Measurements from ENCODE around the gene KLK8. TPM values are rescaled to one million over a fixed set of nuclear protein-coding genes. Genes with fewer than 3 reads are reported as not detected.

Gene KLK8
- total RNA-seq, 4 donors from 2014 or later: not detected

- peaks cover 0 to 88% (median 0%) of the 10 kb centered on the region in 4 donors for H3K27me3 ChIP-seq
- intact Hi-C loops (cut with DNase I): no loop called here
- H3K4me3 ChIP-seq: no peak overlapping the region
Measured at GRCh38 chr19:50967929-50968715, 33.3 kb downstream of the KLK8 start.

GRCh38 chr19:50964266-50964665, 37.1 kb downstream of the KLK8 start:
- no peak for DNase-seq (ENCODE audit: extremely low spot score)
- Histone ChIP-seq H3K27me3 (peaks cover 0 to 79% (median 0%) of the 10 kb centered on the region in 4 donors), H3K4me1 (no peaks in the 10 kb centered on the region), H3K27ac (replicated peaks in 1 of 4) (no peak overlapping the region), H3K9me3 (peaks cover 0 to 3% (median 0%) of the 10 kb centered on the region in 4 donors), H3K4me3 (no peak overlapping the region), H3K36me3 (no peaks in the 10 kb centered on the region)
- no peak for TF ChIP-seq POLR2A (IDR thresholded peaks at IDR 0.05; ENCODE audit: low read depth)
- no peak for TF ChIP-seq EP300 (IDR thresholded peaks at IDR 0.05)
- no peak for TF ChIP-seq POLR2AphosphoS5 (IDR thresholded peaks at IDR 0.05)
- TF ChIP-seq CTCF (IDR thresholded peaks at IDR 0.05): no peak
- WGBS: 79% methylated on average over 3 of the region's 3 CpGs
- intact Hi-C loops (cut with DNase I): no loop called here

More at GRCh38 chr19:50967929-50968715, 33.3 kb downstream of the KLK8 start:
- Histone ChIP-seq H3K36me3 (no peaks in the 10 kb centered on the region), H3K4me1 (no peaks in the 10 kb centered on the region), H3K9me3 (peaks cover 0 to 3% (median 0%) of the 10 kb centered on the region in 4 donors), H3K27ac (replicated peaks in 1 of 4) (no peak overlapping the region)
- WGBS: 37% methylated on average over 20 of the region's 20 CpGs
- no peak for DNase-seq (ENCODE audit: extremely low spot score)
- TF ChIP-seq POLR2AphosphoS5 (IDR thresholded peaks at IDR 0.05) (no peak), EP300 (IDR thresholded peaks at IDR 0.05) (no peak), CTCF (IDR thresholded peaks at IDR 0.05) (no peak), POLR2A (IDR thresholded peaks at IDR 0.05; ENCODE audit: low read depth) (no peak)

GRCh38 chr19:50963381-50963780, 38.0 kb downstream of the KLK8 start:
- WGBS: 77% methylated on average over 6 of the region's 6 CpGs
- no peak for DNase-seq (ENCODE audit: extremely low spot score)
- H3K4me3 ChIP-seq: no peak overlapping the region
- H3K27me3 ChIP-seq: peaks cover 0 to 77% (median 0%) of the 10 kb centered on the region in 4 donors
- no peak overlapping the region for H3K27ac ChIP-seq (replicated peaks in 1 of 4)
- TF ChIP-seq CTCF (IDR thresholded peaks at IDR 0.05) (no peak), EP300 (IDR thresholded peaks at IDR 0.05) (no peak), POLR2AphosphoS5 (IDR thresholded peaks at IDR 0.05) (no peak), POLR2A (IDR thresholded peaks at IDR 0.05; ENCODE audit: low read depth) (no peak)
- H3K9me3 ChIP-seq: peaks cover 0 to 3% (median 0%) of the 10 kb centered on the region in 4 donors
- intact Hi-C loops (cut with DNase I): no loop called here
- no peaks in the 10 kb centered on the region for H3K4me1 ChIP-seq
- H3K36me3 ChIP-seq: no peaks in the 10 kb centered on the region

GRCh38 chr19:50962245-50962644, 39.2 kb downstream of the KLK8 start:
- H3K27ac ChIP-seq (replicated peaks in 1 of 4): no peak overlapping the region
- intact Hi-C loops (cut with DNase I): no loop called here
- no peak for DNase-seq (ENCODE audit: extremely low spot score)
- H3K4me3 ChIP-seq: no peak overlapping the region
- H3K4me1 ChIP-seq: no peaks in the 10 kb centered on the region
- no peaks in the 10 kb centered on the region for H3K36me3 ChIP-seq
- H3K9me3 ChIP-seq: peaks cover 0 to 3% (median 0%) of the 10 kb centered on the region in 4 donors
- TF ChIP-seq EP300 (IDR thresholded peaks at IDR 0.05) (no peak), CTCF (IDR thresholded peaks at IDR 0.05) (no peak), POLR2A (IDR thresholded peaks at IDR 0.05; ENCODE audit: low read depth) (no peak), POLR2AphosphoS5 (IDR thresholded peaks at IDR 0.05) (no peak)
- H3K27me3 ChIP-seq: peaks cover 0 to 77% (median 0%) of the 10 kb centered on the region in 4 donors
- 92% methylated on average over 1 of the region's 1 CpG for WGBS

All from esophagus muscularis mucosa (tissue), 4 donors.